ENCODE data around the gene KCNJ15. TPM values are rescaled to one million over a fixed set of nuclear protein-coding genes. Genes with fewer than 3 reads are reported as not detected.

The KCNJ15 gene
- total RNA-seq, 1 experiment from 2014 or later, result not detected

- no peaks in the 10 kb centered on the region; the same call in none of the 2 replicates for H3K9me3 ChIP-seq
- no peaks in the 10 kb centered on the region for H3K27me3 ChIP-seq
- H3K36me3 ChIP-seq, result no peaks in the 10 kb centered on the region
- H3K4me3 ChIP-seq, result no peak overlapping the region
- DNase-seq, result no peak
Observed at GRCh38 chr21:38325216-38325615, 68.4 kb downstream of the KCNJ15 start.

- H3K27me3 ChIP-seq, result no peaks in the 10 kb centered on the region
- no peaks in the 10 kb centered on the region for H3K36me3 ChIP-seq
- H3K9me3 ChIP-seq, result no peaks in the 10 kb centered on the region; the same call in none of the 2 replicates
- H3K4me3 ChIP-seq, result no peak overlapping the region
- no peak for DNase-seq
Observed at GRCh38 chr21:38325731-38326420, 69.1 kb downstream of the KCNJ15 start.

GRCh38 chr21:38326429-38326828, 69.6 kb downstream of the KCNJ15 start:
- DNase-seq, result no peak
- no peak overlapping the region for H3K4me3 ChIP-seq
- no peaks in the 10 kb centered on the region for H3K36me3 ChIP-seq
- no peaks in the 10 kb centered on the region; the same call in none of the 2 replicates for H3K9me3 ChIP-seq
- no peaks in the 10 kb centered on the region for H3K27me3 ChIP-seq

DNA sequence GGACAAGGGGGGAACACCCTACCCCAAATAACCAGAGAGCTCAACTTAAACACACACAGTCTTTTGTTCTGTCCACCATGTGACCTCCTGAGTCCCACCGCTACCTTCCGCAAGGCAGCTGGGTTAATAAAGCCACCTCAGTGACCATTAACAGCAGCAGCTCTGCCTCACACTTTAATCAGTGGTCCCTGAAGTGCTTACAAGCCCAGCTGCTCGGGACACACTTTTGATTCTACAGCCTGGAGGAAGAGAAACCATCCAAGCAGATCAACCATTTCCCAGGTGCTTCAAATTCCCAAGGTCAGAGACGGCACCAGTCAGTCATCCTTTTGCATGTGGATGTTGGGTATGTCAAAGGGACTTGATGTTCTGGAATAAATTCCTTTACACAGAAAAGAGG, 70.1 kb downstream of the KCNJ15 start:
- H3K9me3 ChIP-seq, result no peaks in the 10 kb centered on the region; the same call in none of the 2 replicates
- no peaks in the 10 kb centered on the region for H3K36me3 ChIP-seq
- no peaks in the 10 kb centered on the region for H3K27me3 ChIP-seq
- no peak overlapping the region for H3K4me3 ChIP-seq
- no peak for DNase-seq

- no peaks in the 10 kb centered on the region; the same call in none of the 2 replicates for H3K9me3 ChIP-seq
- no peak for DNase-seq
Observed at GRCh38 chr21:38327984-38328383, 71.2 kb downstream of the KCNJ15 start.

DNA sequence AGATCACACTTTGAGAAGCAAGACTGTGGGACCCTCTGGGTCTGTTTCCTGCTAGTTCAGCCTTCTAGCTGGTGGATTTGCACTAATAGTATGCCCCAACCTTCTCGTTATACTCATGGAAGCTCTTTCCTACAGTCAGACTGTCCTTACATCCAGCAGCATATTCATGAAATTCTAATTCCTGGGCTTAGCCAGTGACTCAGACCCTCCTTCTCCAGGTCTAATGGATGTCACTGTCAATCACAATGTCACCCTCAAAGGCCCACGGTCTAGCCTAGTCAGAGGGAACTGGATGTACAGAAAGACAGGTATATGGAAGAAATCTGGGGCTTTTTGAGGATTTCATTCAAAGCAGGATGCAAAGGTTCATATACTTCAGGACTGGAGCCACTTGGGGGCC, 72.4 kb downstream of the KCNJ15 start:
- H3K9me3 ChIP-seq, result no peaks in the 10 kb centered on the region; the same call in 1 of the 2 replicates
- DNase-seq, result no peak
- H3K36me3 ChIP-seq, result no peaks in the 10 kb centered on the region
- H3K4me3 ChIP-seq, result no peak overlapping the region
- H3K27me3 ChIP-seq, result no peaks in the 10 kb centered on the region

More at GRCh38 chr21:38327984-38328383, 71.2 kb downstream of the KCNJ15 start:
- Histone ChIP-seq H3K4me3 (no peak overlapping the region), H3K36me3 (no peaks in the 10 kb centered on the region), H3K27me3 (no peaks in the 10 kb centered on the region)

DNA sequence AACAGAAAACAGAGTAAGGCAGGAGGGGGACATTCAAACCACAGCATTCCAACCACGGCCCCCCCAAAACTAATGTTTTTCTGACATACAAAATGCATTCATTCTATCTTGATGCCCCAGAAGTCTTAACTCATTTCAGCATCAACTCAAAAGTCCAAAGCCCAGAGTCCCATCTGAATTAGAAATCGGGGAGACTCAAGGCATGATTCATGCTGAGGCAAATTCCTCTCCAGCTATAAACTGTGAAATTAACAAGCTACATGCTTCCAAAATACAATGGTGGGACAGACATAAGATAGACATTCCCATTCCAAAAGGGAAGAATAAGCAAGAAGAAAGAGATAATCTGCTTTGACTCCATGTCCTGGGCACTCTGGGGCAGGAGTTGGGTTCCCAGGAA, 73.9 kb downstream of the KCNJ15 start:
- no peak overlapping the region for H3K4me3 ChIP-seq
- DNase-seq, result no peak
- no peaks in the 10 kb centered on the region for H3K36me3 ChIP-seq
- H3K27me3 ChIP-seq, result no peaks in the 10 kb centered on the region
- no peaks in the 10 kb centered on the region; the same call in 1 of the 2 replicates for H3K9me3 ChIP-seq

DNA sequence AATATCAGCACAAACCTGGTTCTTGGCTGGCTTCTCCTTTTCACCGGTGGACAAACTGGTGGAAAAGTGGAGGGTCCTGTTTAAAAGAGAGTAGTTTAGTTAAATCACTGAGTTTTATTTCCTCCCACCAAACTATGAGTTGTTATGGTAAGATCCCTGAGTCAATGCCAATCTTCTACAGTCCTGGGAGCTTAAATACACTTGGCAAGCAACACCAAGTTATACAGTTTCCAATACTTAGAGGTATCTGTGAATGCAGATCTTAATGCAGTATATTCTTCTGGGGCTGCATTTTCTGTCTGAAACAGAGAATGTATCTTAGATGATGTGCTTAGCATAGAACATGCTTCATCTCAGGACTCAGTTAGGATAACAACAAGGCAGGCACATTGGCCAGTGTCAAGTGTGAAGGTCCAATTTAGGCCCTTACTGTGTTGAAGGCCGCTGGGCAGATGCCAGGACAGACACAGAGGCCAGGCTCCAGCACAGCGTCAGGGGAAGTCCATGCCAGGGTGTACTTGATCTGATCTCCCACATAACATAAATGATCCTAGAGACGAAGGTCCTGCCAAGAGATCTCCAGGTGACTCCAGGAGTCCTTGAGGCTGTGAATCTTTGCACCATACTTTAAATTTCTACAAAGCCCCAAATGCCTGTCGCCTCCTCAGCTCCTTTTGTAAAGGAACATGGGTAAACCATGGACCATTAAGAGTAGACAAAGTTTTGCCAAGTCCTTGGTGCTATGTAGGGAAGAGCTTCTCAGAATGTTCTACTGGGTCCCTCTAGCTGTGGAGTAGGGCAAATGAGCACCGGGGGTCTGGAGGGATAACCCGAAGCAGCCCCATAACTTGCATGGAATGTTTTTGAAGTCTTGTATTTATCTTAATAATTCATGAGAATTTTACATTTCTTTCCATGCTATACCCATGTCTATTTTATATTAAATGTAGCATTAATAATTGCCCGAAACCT, 76.8 kb downstream of the KCNJ15 start:
- H3K4me3 ChIP-seq, result no peak overlapping the region
- no peaks in the 10 kb centered on the region for H3K36me3 ChIP-seq
- no peaks in the 10 kb centered on the region; the same call in 1 of the 2 replicates for H3K9me3 ChIP-seq
- DNase-seq, result no peak
- no peaks in the 10 kb centered on the region for H3K27me3 ChIP-seq

DNA sequence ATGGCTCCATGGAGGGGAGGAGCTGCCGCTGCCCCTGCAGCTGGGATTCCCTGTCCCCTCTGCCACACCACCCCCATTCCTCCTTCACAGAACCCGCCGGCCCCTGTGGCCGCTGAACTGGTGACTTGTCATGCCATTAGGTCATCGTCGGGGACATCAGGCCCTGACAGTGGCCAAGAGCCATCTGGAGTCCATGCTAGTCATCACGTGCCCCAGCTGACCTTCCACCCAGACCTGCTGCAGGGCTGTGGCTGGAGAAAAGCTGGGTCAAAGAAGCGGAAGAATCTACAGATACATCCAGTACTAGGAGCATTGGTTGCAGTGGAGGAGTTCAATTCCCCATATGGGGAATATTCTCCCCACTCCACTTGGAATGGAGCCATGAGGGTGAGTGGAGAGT, 78.1 kb downstream of the KCNJ15 start:
- no peaks in the 10 kb centered on the region for H3K36me3 ChIP-seq
- DNase-seq, result no peak
- no peaks in the 10 kb centered on the region; the same call in 1 of the 2 replicates for H3K9me3 ChIP-seq
- no peaks in the 10 kb centered on the region for H3K27me3 ChIP-seq
- no peak overlapping the region for H3K4me3 ChIP-seq

DNA sequence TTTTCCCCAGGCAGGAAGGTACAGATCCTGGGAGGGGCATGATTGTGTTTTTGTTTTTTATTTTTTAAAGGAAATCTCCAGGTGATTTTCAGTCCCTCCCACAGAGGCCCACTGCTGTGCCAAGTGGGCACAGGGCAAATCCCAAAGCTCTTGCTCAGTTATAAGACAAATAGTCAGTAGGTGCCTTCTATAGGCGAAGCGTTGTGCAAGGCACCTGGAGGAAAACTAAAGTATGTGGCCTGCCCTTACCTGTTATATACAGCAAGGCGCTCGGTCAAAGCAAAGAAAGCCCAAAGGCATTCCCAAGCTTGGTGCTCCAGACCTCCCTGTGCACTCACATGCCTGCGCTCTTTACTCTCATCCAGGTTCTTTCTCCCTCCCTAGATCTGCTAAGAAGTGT, 81.0 kb downstream of the KCNJ15 start:
- Histone ChIP-seq H3K36me3 (no peaks in the 10 kb centered on the region), H3K9me3 (no peaks in the 10 kb centered on the region; the same call in 1 of the 2 replicates), H3K27me3 (no peaks in the 10 kb centered on the region), H3K4me3 (no peak overlapping the region)
- DNase-seq, result no peak

GRCh38 chr21:38340131-38340530, 83.3 kb downstream of the KCNJ15 start:
- Histone ChIP-seq H3K4me3 (no peak overlapping the region), H3K27me3 (no peaks in the 10 kb centered on the region), H3K9me3 (no peaks in the 10 kb centered on the region; the same call in 1 of the 2 replicates), H3K36me3 (no peaks in the 10 kb centered on the region)
- DNase-seq, result no peak

DNA sequence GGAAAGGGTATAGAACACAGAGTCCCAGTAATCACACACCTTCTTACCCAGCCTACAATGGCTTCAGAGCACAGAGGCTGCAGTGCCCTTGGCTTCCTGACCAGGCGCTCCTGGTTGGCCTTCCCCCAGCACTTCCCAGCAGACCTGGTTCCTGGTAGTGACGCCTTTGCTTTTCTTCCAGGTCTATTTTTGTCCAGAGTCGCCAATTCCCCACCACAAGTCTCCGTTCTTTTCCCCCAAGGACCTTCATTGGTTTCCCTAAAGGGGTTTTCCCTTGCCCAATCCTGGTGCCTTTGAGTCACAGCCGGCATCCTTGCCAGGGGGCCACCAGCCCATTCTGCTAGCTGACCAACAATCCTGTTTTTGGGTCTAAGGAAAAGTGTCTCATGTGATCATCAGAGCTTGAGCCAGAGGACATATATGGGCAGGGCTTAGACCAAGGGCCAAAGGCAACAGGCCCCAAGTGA, 84.8 kb downstream of the KCNJ15 start:
- no peak overlapping the region for H3K4me3 ChIP-seq
- peak; percentile 16 for DNase-seq
- H3K27me3 ChIP-seq, result no peaks in the 10 kb centered on the region
- no peaks in the 10 kb centered on the region for H3K36me3 ChIP-seq
- H3K9me3 ChIP-seq, result no peaks in the 10 kb centered on the region; the same call in 1 of the 2 replicates

DNA sequence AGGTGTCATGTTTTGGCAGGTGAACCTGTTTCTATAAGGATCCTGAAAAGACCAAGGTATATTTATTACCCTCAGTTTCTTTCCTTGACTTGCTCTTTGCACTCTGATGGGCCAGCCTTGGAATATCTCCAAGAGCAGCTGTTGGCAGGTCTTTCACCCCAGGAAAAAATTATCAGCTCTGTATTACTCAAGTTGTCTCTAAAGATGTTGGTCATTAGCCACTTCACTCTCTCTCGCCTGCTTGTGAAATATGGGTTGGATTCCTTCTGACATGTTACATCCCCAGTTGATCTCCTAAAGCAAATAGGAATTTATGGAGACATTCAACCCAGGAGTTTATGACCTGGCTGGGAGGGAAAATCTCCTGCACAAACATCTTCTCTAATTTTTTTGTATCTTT, 85.9 kb downstream of the KCNJ15 start:
- H3K27me3 ChIP-seq, result no peaks in the 10 kb centered on the region
- H3K36me3 ChIP-seq, result no peaks in the 10 kb centered on the region
- H3K4me3 ChIP-seq, result no peak overlapping the region
- no peaks in the 10 kb centered on the region; the same call in 1 of the 2 replicates for H3K9me3 ChIP-seq
- no peak for DNase-seq

- Histone ChIP-seq H3K27me3 (no peaks in the 10 kb centered on the region), H3K4me3 (no peak overlapping the region), H3K9me3 (no peaks in the 10 kb centered on the region; the same call in 1 of the 2 replicates), H3K36me3 (no peaks in the 10 kb centered on the region)
- peak; percentile 70 for DNase-seq
Observed at GRCh38 chr21:38343691-38344090, 86.9 kb downstream of the KCNJ15 start.

- Histone ChIP-seq H3K4me3 (no peak overlapping the region), H3K27me3 (no peaks in the 10 kb centered on the region), H3K9me3 (no peaks in the 10 kb centered on the region; the same call in 1 of the 2 replicates), H3K36me3 (no peaks in the 10 kb centered on the region)
- no peak for DNase-seq
Observed at GRCh38 chr21:38346286-38346685, 89.5 kb downstream of the KCNJ15 start.

DNA sequence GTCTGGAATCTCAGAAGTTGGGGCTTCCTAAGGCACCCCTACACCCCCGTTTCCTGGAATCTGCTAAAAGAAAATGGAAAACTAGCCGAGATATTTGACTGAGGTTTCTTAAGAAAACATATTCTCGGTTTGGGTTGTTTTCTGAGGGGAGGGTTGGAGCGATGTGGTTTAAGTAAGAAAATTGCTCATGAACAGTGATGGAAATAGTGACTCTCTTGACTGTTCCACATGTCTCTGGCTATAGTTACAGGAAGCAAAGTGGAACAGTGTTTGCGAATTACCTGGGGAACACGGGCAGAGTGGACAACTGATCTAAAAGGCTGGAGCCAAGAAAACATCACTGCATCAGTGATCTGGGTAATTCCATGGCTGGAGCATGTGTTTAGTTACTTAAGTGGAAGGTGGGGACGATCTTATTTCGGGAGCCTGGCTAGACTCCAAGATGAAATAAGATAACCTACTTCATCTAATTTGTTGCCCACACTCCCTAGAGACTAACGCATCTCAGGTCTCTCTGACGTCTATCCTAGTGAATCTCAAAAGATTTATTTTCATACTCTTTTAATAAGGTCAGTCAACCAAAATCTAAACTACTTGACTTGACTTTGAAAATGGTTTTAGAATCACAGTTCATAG, 92.4 kb downstream of the KCNJ15 start:
- Histone ChIP-seq H3K4me3 (no peak overlapping the region), H3K27me3 (no peaks in the 10 kb centered on the region), H3K9me3 (no peaks in the 10 kb centered on the region), H3K36me3 (no peaks in the 10 kb centered on the region)
- no peak for DNase-seq

DNA sequence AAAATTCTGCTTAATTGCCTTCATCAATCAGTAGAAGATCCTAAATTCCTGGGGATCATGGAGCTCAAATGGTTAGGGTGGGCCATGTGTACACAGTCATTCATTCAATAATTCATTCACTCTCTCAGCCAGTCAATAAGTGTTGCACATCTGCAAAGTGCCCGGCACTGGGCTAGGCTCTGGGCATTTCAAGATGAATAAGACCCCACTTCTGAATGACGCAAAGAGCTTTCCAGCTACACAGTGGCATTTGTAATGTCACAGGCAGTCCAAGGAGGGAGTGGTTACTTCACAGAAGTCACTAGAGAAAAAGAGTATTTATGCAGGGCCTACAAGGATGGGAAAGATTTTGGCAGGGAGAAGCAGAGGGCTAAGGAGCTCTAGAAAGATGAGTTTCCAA, 93.2 kb downstream of the KCNJ15 start:
- no peak overlapping the region for H3K4me3 ChIP-seq
- no peak for DNase-seq
- no peaks in the 10 kb centered on the region for H3K9me3 ChIP-seq
- no peaks in the 10 kb centered on the region for H3K27me3 ChIP-seq
- no peaks in the 10 kb centered on the region for H3K36me3 ChIP-seq
